Effector memory CD4-positive, alpha-beta T cell (primary cell): ENCODE measurements around the gene PHACTR4.
A peak's percentile ranks its signal among the peaks of the same experiment; 100 is the strongest.
"Not testable (repeated sequence)": the region's sequence is repeated elsewhere in the genome, so short reads cannot be mapped to it uniquely, and the experiment has no call there.

ENCODE experiments used
- DNase-seq, 3 donors: peaks; one replicate each; pipeline ENCODE4 v3.0.0-alpha.2; 2020
- H3K27ac ChIP-seq: 2 replicates; pipeline ENCODE4 v1.7.0; 2013; ENCODE audit warnings: mild to moderate bottlenecking, low read length, moderate library complexity; ENCODE audit not compliant: insufficient read depth, poor library complexity, severe bottlenecking
- H3K27me3 ChIP-seq: replicated peaks from 2 replicates; pipeline ENCODE4 v1.7.0; 2013; ENCODE audit warnings: mild to moderate bottlenecking, low read length; ENCODE audit not compliant: insufficient read depth, control insufficient read depth, poor library complexity, severe bottlenecking
- H3K36me3 ChIP-seq: 2 replicates; pipeline ENCODE4 v1.7.0; 2013; ENCODE audit warnings: mild to moderate bottlenecking, low read length, moderate library complexity; ENCODE audit not compliant: control insufficient read depth, insufficient read depth
- H3K4me1 ChIP-seq: 2 replicates; pipeline ENCODE4 v1.7.0; 2013; ENCODE audit warnings: low read length, mild to moderate bottlenecking; ENCODE audit not compliant: control insufficient read depth, insufficient read depth, poor library complexity, severe bottlenecking
- H3K4me3 ChIP-seq: 2 replicates; pipeline ENCODE4 v1.7.0; 2013; ENCODE audit warnings: low read length, low read depth, mild to moderate bottlenecking; ENCODE audit not compliant: insufficient read depth, poor library complexity, severe bottlenecking
- H3K9me3 ChIP-seq: 2 replicates; pipeline ENCODE4 v1.7.0; 2013; ENCODE audit warnings: mild to moderate bottlenecking, low read length, moderate library complexity; ENCODE audit not compliant: control insufficient read depth

Gene PHACTR4

DNA sequence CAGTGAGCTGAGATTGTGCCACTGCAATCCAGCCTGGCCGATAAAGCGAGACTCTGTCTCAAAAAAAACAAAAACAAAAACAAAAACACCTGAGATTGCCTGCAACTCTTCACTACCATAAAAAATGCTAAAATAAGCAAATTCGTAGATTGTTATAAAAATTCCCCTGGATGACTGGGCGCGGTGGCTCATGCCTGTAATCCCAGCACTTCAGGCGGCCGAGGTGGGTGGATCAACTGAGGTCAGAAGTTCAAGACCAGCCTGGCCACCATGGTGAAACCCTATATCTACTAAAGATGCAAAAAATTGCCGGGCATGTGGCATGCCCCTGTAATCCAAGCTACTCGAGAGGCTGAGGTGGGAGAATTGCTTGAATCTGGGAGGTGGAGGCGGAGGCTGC is 30.0 kb upstream of the PHACTR4 start:
- DNase-seq: no peak
- Histone ChIP-seq H3K4me1 (no peaks in the 10 kb centered on the region), H3K27ac (no peak overlapping the region), H3K27me3 (no peaks in the 10 kb centered on the region), H3K36me3 (peaks cover 9% of the 10 kb centered on the region), H3K4me3 (no peak overlapping the region), H3K9me3 (no peaks in the 10 kb centered on the region)

DNA sequence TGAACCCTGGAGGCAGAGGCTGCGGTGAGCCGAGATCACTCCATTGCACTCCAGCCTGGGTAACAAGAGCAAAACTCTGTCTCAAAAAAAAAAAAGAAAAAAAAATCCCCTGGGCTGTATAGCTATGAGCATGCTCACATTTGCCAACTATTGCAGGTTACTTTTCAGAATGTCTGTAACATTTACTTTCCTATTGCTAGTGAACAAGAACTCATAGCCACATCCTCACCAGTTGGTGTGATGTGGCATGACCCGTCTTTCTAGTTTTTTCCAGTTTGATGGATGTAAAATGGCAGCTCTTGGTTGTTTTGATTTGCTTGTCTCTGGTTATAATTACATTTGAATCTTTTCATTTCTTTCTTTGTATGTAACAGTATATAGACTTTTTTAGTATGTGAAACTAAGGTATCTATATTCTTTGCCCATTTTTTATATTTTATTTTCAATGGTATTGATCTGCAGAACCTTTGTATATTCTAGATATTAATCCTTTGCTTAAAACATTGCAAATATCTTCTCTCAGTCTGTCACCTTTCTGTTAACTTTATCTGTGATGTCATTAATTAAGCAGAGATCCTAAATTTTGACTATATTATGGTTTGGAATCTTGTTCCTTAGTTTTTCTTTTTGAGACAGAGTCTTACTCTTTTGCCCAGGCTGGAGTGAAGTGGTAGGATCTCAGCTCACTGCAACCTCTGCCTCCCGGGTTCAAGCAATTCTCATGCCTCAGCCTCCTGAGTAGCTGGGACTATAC is 29.1 kb upstream of the PHACTR4 start:
- H3K4me1 ChIP-seq: no peaks in the 10 kb centered on the region
- DNase-seq: no peak
- H3K9me3 ChIP-seq: no peaks in the 10 kb centered on the region
- H3K4me3 ChIP-seq: no peak overlapping the region
- no peaks in the 10 kb centered on the region for H3K27me3 ChIP-seq
- H3K36me3 ChIP-seq: peaks cover 5% of the 10 kb centered on the region
- H3K27ac ChIP-seq: no peak overlapping the region

DNA sequence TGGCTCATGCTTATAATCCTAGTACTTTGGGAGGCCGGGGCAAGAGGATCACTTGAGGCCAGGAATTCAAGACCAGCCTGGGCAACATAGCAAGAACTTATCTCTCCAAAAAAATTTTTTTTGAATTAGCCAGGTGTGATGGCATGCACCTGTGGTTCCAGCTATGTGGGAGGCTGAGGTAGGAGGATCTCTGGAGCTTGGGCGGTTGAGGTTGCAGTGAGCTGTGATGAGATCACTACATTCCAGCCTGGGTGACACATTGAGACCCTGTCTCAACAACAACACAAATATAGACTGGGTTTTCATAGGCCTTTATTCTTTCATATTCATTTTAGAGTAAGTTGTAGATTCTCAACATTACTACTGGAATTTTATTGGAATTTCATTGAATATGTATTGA is 27.9 kb upstream of the PHACTR4 start:
- H3K36me3 ChIP-seq: no peaks in the 10 kb centered on the region
- no peaks in the 10 kb centered on the region for H3K4me1 ChIP-seq
- no peak overlapping the region for H3K4me3 ChIP-seq
- H3K27ac ChIP-seq: no peak overlapping the region
- no peaks in the 10 kb centered on the region for H3K9me3 ChIP-seq
- DNase-seq: no peak
- no peaks in the 10 kb centered on the region for H3K27me3 ChIP-seq

DNA sequence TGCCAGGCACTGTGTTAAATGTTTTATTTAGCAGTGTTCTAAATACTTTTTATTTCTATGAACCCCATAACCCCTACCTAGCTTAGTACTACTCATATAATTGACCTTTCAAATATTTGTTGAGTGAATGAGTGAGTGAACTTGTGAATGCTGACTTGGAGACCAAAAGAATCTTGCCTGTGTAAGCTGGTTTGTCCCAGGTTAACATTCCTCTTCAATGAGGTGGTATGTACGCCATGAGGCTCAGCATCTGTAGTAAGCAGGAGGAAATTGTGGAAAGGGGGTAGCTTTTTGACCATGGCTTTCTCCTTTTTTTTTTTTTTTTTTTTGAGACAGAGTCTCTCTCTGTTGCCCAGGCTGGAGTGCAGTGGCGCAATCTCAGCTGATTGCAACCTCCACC is 26.1 kb upstream of the PHACTR4 start:
- H3K4me1 ChIP-seq: no peaks in the 10 kb centered on the region
- no peaks in the 10 kb centered on the region for H3K27me3 ChIP-seq
- no peak overlapping the region for H3K4me3 ChIP-seq
- H3K9me3 ChIP-seq: no peaks in the 10 kb centered on the region
- no peaks in the 10 kb centered on the region for H3K36me3 ChIP-seq
- no peak for DNase-seq
- H3K27ac ChIP-seq: no peak overlapping the region

DNA sequence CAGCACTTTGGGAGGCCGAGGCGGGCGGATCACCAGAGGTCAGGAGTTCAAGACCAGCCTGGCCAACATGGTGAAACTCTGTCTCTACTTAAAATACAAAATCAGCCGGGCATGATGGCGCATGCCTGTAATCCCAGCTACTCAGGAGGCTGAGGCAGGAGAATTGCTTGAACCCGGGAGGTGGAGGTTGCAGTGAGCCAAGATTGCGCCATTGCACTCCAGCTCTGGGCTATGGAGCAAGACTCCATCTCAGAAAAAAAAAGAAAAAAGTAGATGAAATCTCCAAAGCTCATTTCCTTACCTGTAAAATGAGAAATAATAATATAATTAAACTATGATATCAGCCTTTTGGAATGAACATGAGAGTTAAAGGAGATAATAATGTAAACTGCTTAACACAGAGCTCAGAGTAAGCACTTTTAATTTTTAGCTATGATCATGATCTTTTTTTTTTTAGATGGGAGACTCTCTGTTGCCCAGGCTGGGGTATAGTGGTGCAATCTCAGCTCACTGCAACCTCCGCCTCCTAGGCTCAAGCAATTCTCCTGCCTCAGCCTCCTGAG is 16.2 kb upstream of the PHACTR4 start:
- DNase-seq, H3K9me3 ChIP-seq, H3K36me3 ChIP-seq, H3K27me3 ChIP-seq, H3K4me1 ChIP-seq, H3K27ac ChIP-seq, H3K4me3 ChIP-seq: not testable (repeated sequence)

DNA sequence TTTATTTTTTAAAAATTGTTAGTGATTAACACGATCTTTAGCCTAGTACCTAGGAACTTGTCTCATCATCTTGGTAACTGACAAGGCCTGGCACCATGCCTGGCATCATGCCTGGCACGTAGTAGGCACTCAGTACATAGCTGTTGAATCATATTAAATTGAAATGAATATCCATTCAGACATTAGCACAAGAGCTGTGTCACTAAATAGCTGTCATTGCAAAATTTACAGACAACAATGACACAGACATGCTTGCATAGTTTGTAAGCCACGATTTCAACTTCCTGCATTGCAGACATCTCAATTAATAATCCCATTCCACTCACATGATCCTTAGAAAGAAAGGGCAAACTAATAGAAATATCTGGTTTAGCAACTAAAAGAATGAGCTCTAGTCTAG is 15.4 kb upstream of the PHACTR4 start:
- H3K36me3 ChIP-seq: no peaks in the 10 kb centered on the region
- no peaks in the 10 kb centered on the region for H3K9me3 ChIP-seq
- DNase-seq: no peak
- H3K27ac ChIP-seq: no peak overlapping the region
- no peaks in the 10 kb centered on the region for H3K27me3 ChIP-seq
- no peaks in the 10 kb centered on the region for H3K4me1 ChIP-seq
- no peak overlapping the region for H3K4me3 ChIP-seq

DNA sequence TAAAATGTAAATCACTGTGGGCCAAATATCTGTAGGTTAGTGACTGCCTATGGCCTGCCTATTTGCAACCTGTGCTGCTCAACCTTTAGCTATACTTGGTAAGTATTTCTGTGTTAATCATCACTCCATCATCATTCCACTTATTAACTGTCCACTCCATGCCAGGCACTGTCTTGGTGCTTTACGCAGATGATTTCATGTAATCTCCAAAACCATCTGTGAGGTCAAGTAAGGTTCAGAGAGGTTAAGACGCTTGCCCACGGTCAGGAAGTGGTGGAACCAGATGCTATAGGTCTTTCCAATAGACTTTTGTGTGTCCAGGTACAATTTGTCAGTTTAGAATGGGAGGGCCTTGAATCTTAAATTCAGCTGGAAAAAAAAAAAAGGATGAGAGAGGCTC is 10.8 kb upstream of the PHACTR4 start:
- no peak for DNase-seq
- no peak overlapping the region for H3K4me3 ChIP-seq

DNA sequence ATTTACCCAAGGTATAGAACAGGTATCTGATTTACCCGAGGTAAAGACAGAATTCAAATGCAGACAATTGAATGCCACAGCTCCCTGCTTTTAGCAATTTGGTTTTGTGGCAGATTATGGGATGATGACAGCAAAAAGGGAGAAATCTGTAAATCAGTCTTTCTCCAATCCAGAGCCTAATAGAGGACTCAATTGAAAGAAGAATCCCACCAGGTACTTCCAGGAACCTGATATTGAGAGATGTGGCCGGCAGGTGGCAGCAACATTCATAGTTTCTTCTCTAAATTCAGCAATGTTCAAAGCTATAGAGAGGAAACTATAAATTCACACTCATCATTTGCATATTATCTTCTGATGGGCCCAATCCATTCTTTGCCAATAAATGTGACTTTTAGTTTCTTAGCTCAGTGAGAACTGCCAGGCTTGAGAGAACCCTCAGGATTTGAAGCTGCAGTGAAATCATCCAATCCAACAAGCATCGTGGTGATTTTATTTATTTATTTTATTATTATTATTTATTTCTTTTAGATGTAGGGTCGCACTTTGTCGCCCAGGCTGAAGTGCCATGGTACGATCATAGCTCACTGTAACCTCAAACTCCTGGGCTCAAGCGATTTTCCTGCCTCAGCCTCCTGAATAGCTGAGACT is 9.8 kb upstream of the PHACTR4 start:
- Histone ChIP-seq H3K36me3 (no peaks in the 10 kb centered on the region), H3K4me3 (no peak overlapping the region), H3K9me3 (no peaks in the 10 kb centered on the region), H3K27ac (no peak overlapping the region), H3K4me1 (no peaks in the 10 kb centered on the region), H3K27me3 (no peaks in the 10 kb centered on the region)
- peak; percentile 36 to 57 (median 41) for DNase-seq

More for the DNA sequence above, 10.8 kb upstream of the PHACTR4 start:
- Histone ChIP-seq H3K27ac (no peak overlapping the region), H3K27me3 (no peaks in the 10 kb centered on the region), H3K4me1 (no peaks in the 10 kb centered on the region), H3K9me3 (no peaks in the 10 kb centered on the region), H3K36me3 (no peaks in the 10 kb centered on the region)

DNA sequence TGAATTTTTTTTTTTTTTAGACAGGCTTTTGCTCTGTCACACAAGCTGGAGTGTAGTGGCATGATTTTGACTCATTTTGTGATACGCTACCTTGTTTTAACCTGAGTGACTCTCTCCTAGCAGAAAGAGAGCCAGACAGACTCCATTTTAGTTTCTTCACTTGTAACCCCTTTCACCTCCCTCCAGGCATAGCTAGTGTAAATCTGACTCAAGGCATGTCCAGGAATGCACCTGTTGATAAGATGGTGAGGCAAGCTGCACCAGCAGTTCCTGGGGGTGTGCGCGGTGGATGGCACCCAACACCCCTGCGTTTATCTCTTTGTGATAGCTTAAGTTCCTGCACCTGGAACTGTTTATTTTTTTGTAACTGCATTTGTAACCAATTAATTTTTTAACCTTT is 4.7 kb upstream of the PHACTR4 start:
- no peaks in the 10 kb centered on the region for H3K27me3 ChIP-seq
- H3K9me3 ChIP-seq: no peaks in the 10 kb centered on the region
- H3K4me3 ChIP-seq: no peak overlapping the region
- H3K27ac ChIP-seq: no peak overlapping the region
- peaks cover 4% of the 10 kb centered on the region for H3K4me1 ChIP-seq
- H3K36me3 ChIP-seq: no peaks in the 10 kb centered on the region
- no peak for DNase-seq

DNA sequence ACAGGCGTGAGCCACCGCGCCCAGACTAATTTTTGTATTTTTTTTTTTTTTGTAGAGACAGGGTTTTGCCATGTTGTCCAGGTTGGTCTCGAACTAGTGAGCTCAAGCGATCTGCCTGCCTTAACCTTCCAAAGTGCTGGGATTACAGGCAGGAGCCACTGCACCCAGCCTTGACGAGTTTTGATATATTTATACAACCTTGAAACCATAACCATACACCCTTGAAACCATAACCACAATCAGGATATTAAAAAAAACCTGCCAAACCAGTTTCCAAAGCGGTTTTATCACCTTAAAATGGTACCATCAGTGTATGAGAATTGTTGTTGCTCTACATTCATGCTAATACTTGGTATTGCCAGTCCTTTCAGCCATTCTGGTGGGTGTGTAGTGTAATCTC is 3.7 kb upstream of the PHACTR4 start:
- Histone ChIP-seq H3K4me3 (no peak overlapping the region), H3K36me3 (no peaks in the 10 kb centered on the region), H3K27ac (no peak overlapping the region), H3K9me3 (no peaks in the 10 kb centered on the region), H3K4me1 (peaks cover 11% of the 10 kb centered on the region), H3K27me3 (no peaks in the 10 kb centered on the region)
- DNase-seq: no peak
